Measurements from ENCODE around the gene RNU6-1.

GRCh38 chr15:67857220-67857619, 17.4 kb upstream of the RNU6-1 start:
- TF ChIP-seq CTCF (IDR thresholded peaks at IDR 0.05; ENCODE audit: insufficient read depth, low read length), result no peak
- no peak for TF ChIP-seq POLR2AphosphoS5 (IDR thresholded peaks at IDR 0.05; ENCODE audit: low read depth)
- TF ChIP-seq SPI1 (IDR thresholded peaks at IDR 0.05; ENCODE audit: borderline replicate concordance, low read depth), result no peak
- no peak for TF ChIP-seq REST (IDR thresholded peaks at IDR 0.05; ENCODE audit: insufficient replicate concordance, low read depth)
